ENCODE data around the gene ENPP5. TPM values are rescaled to one million over a fixed set of nuclear protein-coding genes. Genes with fewer than 3 reads are reported as not detected.
"Not testable (repeated sequence)": the region's sequence is repeated elsewhere in the genome, so short reads cannot be mapped to it uniquely, and the experiment has no call there.

Gene ENPP5
- total RNA-seq, 2 donors from 2014 or later = 0.21 to 0.66 TPM

- Mint-ChIP-seq H3K27ac (no peak overlapping the region), H3K36me3 (no peaks in the 10 kb centered on the region), H3K9me3 (no peaks in the 10 kb centered on the region)
- no peak for DNase-seq (ENCODE audit: low spot score in 2 of 2)
- ATAC-seq = no peak
Observed at GRCh38 chr6:46189726-46190125, 18.9 kb upstream of the ENPP5 start.

GRCh38 chr6:46186583-46186982, 15.8 kb upstream of the ENPP5 start:
- DNase-seq (ENCODE audit: low spot score in 2 of 2) (no peak), ATAC-seq (no peak)
- Mint-ChIP-seq H3K36me3 (peaks cover 0 to 4% of the 10 kb centered on the region in 2 donors), H3K9me3 (no peaks in the 10 kb centered on the region), H3K27ac (no peak overlapping the region)

GRCh38 chr6:46184114-46184513, 13.3 kb upstream of the ENPP5 start:
- ATAC-seq = no peak
- Mint-ChIP-seq H3K9me3 (no peaks in the 10 kb centered on the region), H3K36me3 (peaks cover 0 to 4% of the 10 kb centered on the region in 2 donors), H3K27ac (no peak overlapping the region)
- DNase-seq (ENCODE audit: low spot score in 2 of 2) = no peak

- no peak for ATAC-seq
- Mint-ChIP-seq H3K36me3 (no peaks in the 10 kb centered on the region), H3K9me3 (no peaks in the 10 kb centered on the region), H3K27ac (no peak overlapping the region)
- no peak for DNase-seq (ENCODE audit: low spot score in 2 of 2)
Observed at GRCh38 chr6:46175976-46176375, 5.2 kb upstream of the ENPP5 start.

GRCh38 chr6:46175446-46175845, 4.7 kb upstream of the ENPP5 start:
- Mint-ChIP-seq H3K9me3 (no peaks in the 10 kb centered on the region), H3K36me3 (no peaks in the 10 kb centered on the region), H3K27ac (no peak overlapping the region)
- ATAC-seq (peak; percentile 44 to 79), DNase-seq (ENCODE audit: low spot score in 2 of 2) (no peak)

GRCh38 chr6:46174904-46175303, 4.1 kb upstream of the ENPP5 start:
- no peak overlapping the region for H3K27ac Mint-ChIP-seq
- H3K9me3 Mint-ChIP-seq = no peaks in the 10 kb centered on the region
- DNase-seq (ENCODE audit: low spot score in 2 of 2) (no peak), ATAC-seq (no peak)
- no peaks in the 10 kb centered on the region for H3K36me3 Mint-ChIP-seq

- Mint-ChIP-seq H3K9me3 (no peaks in the 10 kb centered on the region), H3K27ac (no peak overlapping the region), H3K36me3 (no peaks in the 10 kb centered on the region)
- DNase-seq (ENCODE audit: low spot score in 2 of 2) = no peak
- ATAC-seq = no peak
Observed at GRCh38 chr6:46172176-46172575, 1.4 kb upstream of the ENPP5 start.

GRCh38 chr6:46160102-46160501, 10.7 kb downstream of the ENPP5 start:
- Mint-ChIP-seq H3K27ac (no peak overlapping the region), H3K9me3 (no peaks in the 10 kb centered on the region), H3K36me3 (no peaks in the 10 kb centered on the region)
- no peak for ATAC-seq
- no peak for DNase-seq (ENCODE audit: low spot score in 2 of 2)

- ATAC-seq (no peak), DNase-seq (ENCODE audit: low spot score in 2 of 2) (no peak)
- H3K27ac Mint-ChIP-seq = no peak overlapping the region
- no peaks in the 10 kb centered on the region for H3K9me3 Mint-ChIP-seq
- no peaks in the 10 kb centered on the region for H3K36me3 Mint-ChIP-seq
Observed at GRCh38 chr6:46159229-46159628, 11.6 kb downstream of the ENPP5 start.

- H3K36me3 Mint-ChIP-seq = no peaks in the 10 kb centered on the region
- no peak overlapping the region for H3K27ac Mint-ChIP-seq
- ATAC-seq = no peak
- no peaks in the 10 kb centered on the region for H3K9me3 Mint-ChIP-seq
- no peak for DNase-seq (ENCODE audit: low spot score in 2 of 2)
Observed at GRCh38 chr6:46156701-46157100, 14.1 kb downstream of the ENPP5 start.

- not testable (repeated sequence) for ATAC-seq; H3K9me3 Mint-ChIP-seq; H3K36me3 Mint-ChIP-seq; DNase-seq (ENCODE audit: low spot score in 2 of 2); H3K27ac Mint-ChIP-seq
Observed at GRCh38 chr6:46149066-46149465, 21.7 kb downstream of the ENPP5 start.

- no peak overlapping the region for H3K27ac Mint-ChIP-seq
- DNase-seq (ENCODE audit: low spot score in 2 of 2) = no peak
- no peak for ATAC-seq
- peaks cover 0 to 4% of the 10 kb centered on the region in 2 donors for H3K36me3 Mint-ChIP-seq
- H3K9me3 Mint-ChIP-seq = no peaks in the 10 kb centered on the region
Observed at GRCh38 chr6:46144270-46144669, 26.5 kb downstream of the ENPP5 start.

GRCh38 chr6:46138281-46138680, 32.5 kb downstream of the ENPP5 start:
- ATAC-seq (no peak), DNase-seq (ENCODE audit: low spot score in 2 of 2) (no peak)
- peaks cover 0 to 4% of the 10 kb centered on the region in 2 donors for H3K36me3 Mint-ChIP-seq
- H3K9me3 Mint-ChIP-seq = no peaks in the 10 kb centered on the region
- H3K27ac Mint-ChIP-seq = no peak overlapping the region

GRCh38 chr6:46137387-46137786, 33.4 kb downstream of the ENPP5 start:
- no peaks in the 10 kb centered on the region for H3K36me3 Mint-ChIP-seq
- no peaks in the 10 kb centered on the region for H3K9me3 Mint-ChIP-seq
- DNase-seq (ENCODE audit: low spot score in 2 of 2) (no peak), ATAC-seq (no peak)
- H3K27ac Mint-ChIP-seq = no peak overlapping the region

GRCh38 chr6:46136831-46137230, 33.9 kb downstream of the ENPP5 start:
- DNase-seq (ENCODE audit: low spot score in 2 of 2) = no peak
- no peaks in the 10 kb centered on the region for H3K36me3 Mint-ChIP-seq
- no peak for ATAC-seq
- no peaks in the 10 kb centered on the region for H3K9me3 Mint-ChIP-seq
- no peak overlapping the region for H3K27ac Mint-ChIP-seq

GRCh38 chr6:46135176-46135575, 35.6 kb downstream of the ENPP5 start:
- DNase-seq (ENCODE audit: low spot score in 2 of 2) = no peak
- Mint-ChIP-seq H3K9me3 (no peaks in the 10 kb centered on the region), H3K36me3 (peaks cover 0 to 2% of the 10 kb centered on the region in 2 donors), H3K27ac (no peak overlapping the region)
- ATAC-seq = peak in 1 of 2 donors; percentile 61

- H3K27ac Mint-ChIP-seq = no peak overlapping the region
Observed at GRCh38 chr6:46134216-46134615, 36.6 kb downstream of the ENPP5 start.

GRCh38 chr6:46131291-46131690, 39.5 kb downstream of the ENPP5 start:
- not testable (repeated sequence) for H3K36me3 Mint-ChIP-seq; DNase-seq (ENCODE audit: low spot score in 2 of 2); ATAC-seq; H3K27ac Mint-ChIP-seq; H3K9me3 Mint-ChIP-seq

More at GRCh38 chr6:46134216-46134615, 36.6 kb downstream of the ENPP5 start:
- peaks cover 4 to 6% of the 10 kb centered on the region in 2 donors for H3K36me3 Mint-ChIP-seq
- ATAC-seq (no peak), DNase-seq (ENCODE audit: low spot score in 2 of 2) (no peak)
- no peaks in the 10 kb centered on the region for H3K9me3 Mint-ChIP-seq

- Mint-ChIP-seq H3K9me3 (no peaks in the 10 kb centered on the region), H3K27ac (peak overlapping the region; percentile 90 to 95), H3K36me3 (peaks cover 4 to 6% of the 10 kb centered on the region in 2 donors)
- DNase-seq (ENCODE audit: low spot score in 2 of 2) (no peak), ATAC-seq (no peak)
Observed at GRCh38 chr6:46130666-46131065, 40.1 kb downstream of the ENPP5 start.
